Activated T-cell treated with anti-CD3 and anti-CD28 coated beads for 4 hours (primary cell): Measurements from ENCODE around the gene MYLK2.
"Not testable (repeated sequence)": the region's sequence is repeated elsewhere in the genome, so short reads cannot be mapped to it uniquely, and the experiment has no call there.

Experiments
- DNase-seq: peaks from one replicate; pipeline ENCODE4 v3.0.0-alpha.2; 2020

MYLK2 gene

GRCh38 chr20:31819083-31819784 is at the start of gene MYLK2:
MYLK2 (plus strand) TSS chr20:31819356; CDS start chr20:31819581, 225 bp downstream.
- DNase-seq: no peak

- no peak for DNase-seq
These were observed 49.5 kb upstream of the MYLK2 start for GRCh38 chr20:31769681-31770080.

GRCh38 chr20:31770243-31770642 is 48.9 kb upstream of the MYLK2 start:
- no peak for DNase-seq

- DNase-seq: no peak
These were observed 44.7 kb upstream of the MYLK2 start for GRCh38 chr20:31774408-31774807.

- no peak for DNase-seq
These were observed 38.3 kb upstream of the MYLK2 start for GRCh38 chr20:31780839-31781238.

- DNase-seq: no peak
These were observed 37.2 kb upstream of the MYLK2 start for GRCh38 chr20:31781945-31782344.

GRCh38 chr20:31784354-31785044 is 34.7 kb upstream of the MYLK2 start:
- no peak for DNase-seq

- no peak for DNase-seq
These were observed 34.1 kb upstream of the MYLK2 start for GRCh38 chr20:31785089-31785488.

GRCh38 chr20:31788578-31788977 is 30.6 kb upstream of the MYLK2 start:
- DNase-seq: no peak

GRCh38 chr20:31790401-31790800 is 28.8 kb upstream of the MYLK2 start:
- no peak for DNase-seq

GRCh38 chr20:31797364-31797763 is 21.8 kb upstream of the MYLK2 start:
- no peak for DNase-seq

GRCh38 chr20:31801508-31801907 is 17.6 kb upstream of the MYLK2 start:
- no peak for DNase-seq

- DNase-seq: no peak
These were observed 15.4 kb upstream of the MYLK2 start for GRCh38 chr20:31803552-31804291.

GRCh38 chr20:31806564-31807355 is 12.4 kb upstream of the MYLK2 start:
- DNase-seq: no peak

GRCh38 chr20:31808481-31808880 is 10.7 kb upstream of the MYLK2 start:
- no peak for DNase-seq

GRCh38 chr20:31809661-31810060 is 9.5 kb upstream of the MYLK2 start:
- no peak for DNase-seq

GRCh38 chr20:31811198-31811597 is 8.0 kb upstream of the MYLK2 start:
- DNase-seq: no peak

GRCh38 chr20:31811796-31812728 is 7.1 kb upstream of the MYLK2 start:
- no peak for DNase-seq

GRCh38 chr20:31813611-31814010 is 5.5 kb upstream of the MYLK2 start:
- no peak for DNase-seq

GRCh38 chr20:31814142-31814541 is 5.0 kb upstream of the MYLK2 start:
- DNase-seq: not testable (repeated sequence)

GRCh38 chr20:31815408-31816188 is 3.6 kb upstream of the MYLK2 start:
- no peak for DNase-seq
